Measurements from ENCODE around the gene TYRO3. TPM values are rescaled to one million over a fixed set of nuclear protein-coding genes. Genes with fewer than 3 reads are reported as not detected.

TYRO3 gene
- total RNA-seq: 9.1 TPM

DNA sequence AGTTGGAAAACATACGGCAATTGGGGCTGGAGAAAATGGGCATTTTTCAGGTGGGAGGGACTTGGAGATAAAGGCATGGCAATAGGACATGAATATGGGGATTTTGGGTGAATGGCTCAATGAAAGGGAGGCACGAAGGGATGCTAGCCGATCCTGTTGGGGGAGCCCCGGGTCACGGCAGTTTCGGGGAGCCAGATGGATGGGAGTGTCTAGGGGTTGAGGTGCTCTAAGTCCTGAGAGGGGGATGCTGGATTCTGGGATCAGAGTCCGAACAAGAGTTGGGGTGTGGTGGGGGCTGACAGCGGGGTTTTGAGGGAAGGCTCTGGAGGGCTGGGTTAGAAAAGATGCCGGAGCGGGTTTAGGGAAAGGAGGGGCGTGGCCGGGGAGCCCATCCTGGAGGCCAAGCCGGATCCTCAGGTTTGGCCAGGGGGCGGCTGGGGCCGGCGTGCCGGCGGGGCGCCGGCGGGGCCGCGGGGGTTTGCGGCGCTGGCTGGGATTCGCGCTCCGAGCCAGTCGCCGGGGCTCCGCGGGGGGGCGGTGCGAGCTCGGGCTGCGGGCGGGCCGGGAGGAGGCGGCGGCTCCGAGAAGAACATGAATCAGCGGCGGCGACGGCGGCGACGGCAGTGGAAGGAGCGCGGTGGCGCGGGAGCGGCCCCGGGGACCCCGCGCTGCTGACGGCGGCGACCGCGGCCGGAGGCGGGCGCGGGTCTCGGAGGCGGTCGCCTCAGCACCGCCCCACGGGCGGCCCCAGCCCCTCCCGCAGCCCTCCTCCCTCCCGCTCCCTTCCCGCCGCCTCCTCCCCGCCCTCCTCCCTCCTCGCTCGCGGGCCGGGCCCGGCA is at the start of gene TYRO3:
Gene TYRO3 (plus strand): TSS at position 813 of the 839 bp plus-strand sequence. CDS start 46 bp downstream, outside the sequence.
- DNase-seq (ENCODE audit: low spot score): peak; percentile 46

DNA sequence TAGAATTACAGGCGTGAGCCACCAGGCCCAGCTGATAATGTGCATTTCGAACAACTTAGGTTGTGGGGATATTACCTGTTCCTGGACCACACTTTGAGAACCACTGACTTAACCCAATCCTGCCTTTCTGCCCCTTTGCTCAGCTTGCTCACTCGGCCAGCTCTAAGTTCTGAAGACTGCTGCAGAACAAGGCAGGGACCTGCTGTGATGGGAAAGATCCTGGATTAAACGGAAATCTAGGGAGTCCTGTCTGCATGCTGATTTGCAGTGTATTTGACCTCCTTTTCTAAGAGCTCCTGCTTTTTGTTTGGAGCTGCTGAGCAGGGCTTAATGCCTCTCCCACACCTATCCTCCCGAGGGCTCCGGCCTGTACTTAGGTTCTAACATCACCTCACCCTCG is 48.3 kb upstream of the TYRO3 start:
- DNase-seq (ENCODE audit: low spot score): no peak

DNA sequence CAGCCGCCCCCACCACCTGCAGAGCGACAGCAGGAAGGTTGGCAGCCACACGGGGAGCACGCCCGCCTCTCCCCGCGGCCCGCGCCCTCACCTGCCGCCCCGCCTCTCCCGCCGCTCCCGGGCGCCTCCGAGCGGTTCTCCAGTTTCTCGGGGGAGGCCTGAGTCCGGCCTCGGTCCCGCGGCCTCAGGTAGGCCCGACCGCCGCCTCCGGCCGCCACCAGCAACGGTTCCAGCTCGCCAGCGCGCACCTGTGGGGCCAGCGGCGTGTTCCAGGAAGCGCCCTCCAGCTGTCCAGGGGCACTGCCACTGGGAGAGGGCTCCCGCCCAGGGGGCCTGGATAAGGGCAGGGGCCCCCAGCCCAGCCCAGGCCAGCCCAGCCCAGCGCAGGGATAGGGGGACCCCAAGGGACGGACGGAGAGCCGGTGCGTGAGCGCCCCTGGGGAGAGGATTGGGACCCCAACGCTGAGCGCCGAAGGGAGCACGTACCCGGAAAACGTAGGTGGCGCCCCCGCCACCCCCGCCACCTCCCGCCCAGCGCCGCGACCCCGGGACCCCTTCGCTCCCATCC is 47.6 kb upstream of the TYRO3 start:
- no peak for DNase-seq (ENCODE audit: low spot score)

DNA sequence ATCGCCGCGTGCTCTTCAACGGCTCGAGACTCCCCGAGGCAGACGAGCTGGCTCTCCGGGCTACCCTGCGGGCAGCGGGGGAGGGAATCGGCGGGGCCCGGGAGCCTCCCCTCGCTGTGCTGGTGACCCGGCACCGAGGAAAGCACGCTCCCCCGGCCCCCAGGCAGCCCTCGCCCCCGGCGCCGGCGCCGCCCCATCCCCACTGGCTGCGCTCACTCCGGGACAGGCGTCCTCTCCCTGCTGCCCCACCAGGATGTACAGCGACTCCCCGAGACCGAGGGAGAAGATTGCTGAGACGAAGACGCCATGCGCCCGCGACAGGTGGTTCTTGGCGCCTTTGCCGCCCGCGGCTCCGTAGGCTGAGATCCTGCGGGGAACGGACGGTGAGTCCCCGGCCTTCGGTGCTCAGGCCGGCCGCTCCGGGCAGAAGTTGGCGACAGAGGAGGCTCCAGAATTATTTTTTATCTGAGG is 47.1 kb upstream of the TYRO3 start:
- DNase-seq (ENCODE audit: low spot score): no peak

DNA sequence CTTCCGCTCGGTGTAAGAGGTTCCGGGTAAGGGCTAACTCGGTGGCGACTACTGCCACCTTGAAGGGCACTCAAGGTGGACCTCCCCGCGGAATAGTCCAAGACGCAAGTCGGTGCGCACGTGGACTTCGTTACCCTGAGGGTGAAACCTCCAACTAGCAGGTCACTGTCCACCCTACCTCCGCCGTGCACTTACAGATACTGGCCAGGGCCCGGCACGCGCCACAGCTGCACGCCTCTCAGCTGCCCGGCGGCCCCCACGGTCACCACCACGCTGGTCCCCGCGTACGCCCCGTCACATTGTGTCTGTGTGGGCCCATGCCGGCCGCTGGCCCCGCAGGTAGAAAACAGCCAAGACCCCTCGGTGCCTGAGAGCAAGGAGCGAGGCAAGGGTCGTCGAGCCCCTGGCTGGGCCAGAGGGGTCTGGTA is 46.5 kb upstream of the TYRO3 start:
- no peak for DNase-seq (ENCODE audit: low spot score)

DNA sequence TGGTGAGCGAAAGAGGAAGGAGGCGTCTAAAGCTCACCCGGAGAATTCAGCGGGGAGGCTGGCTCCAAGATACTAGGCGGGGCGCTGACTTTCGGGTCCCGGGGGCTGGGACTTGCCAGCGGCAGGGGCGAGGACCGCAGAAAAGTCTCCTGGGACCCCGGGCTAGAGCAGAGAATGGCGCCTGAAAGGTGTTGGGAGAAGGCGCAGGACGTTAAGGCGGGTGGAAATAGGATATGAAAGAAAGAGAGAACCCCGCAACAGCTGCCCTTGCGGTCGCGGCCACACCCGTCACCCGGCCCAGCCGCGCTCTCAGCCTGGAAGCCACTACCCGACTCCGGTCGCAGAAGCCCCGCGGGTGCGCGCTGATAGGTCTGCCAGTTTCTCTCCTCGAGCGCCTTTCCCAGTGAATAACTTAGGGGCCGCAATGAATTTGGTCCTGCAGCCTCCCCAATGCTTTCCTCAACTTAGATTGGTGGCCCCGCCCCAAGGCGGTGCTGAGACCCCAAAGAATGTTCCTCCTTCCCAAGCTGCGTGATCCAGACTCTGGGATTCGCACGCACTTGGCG is 46.0 kb upstream of the TYRO3 start:
- DNase-seq (ENCODE audit: low spot score): no peak

DNA sequence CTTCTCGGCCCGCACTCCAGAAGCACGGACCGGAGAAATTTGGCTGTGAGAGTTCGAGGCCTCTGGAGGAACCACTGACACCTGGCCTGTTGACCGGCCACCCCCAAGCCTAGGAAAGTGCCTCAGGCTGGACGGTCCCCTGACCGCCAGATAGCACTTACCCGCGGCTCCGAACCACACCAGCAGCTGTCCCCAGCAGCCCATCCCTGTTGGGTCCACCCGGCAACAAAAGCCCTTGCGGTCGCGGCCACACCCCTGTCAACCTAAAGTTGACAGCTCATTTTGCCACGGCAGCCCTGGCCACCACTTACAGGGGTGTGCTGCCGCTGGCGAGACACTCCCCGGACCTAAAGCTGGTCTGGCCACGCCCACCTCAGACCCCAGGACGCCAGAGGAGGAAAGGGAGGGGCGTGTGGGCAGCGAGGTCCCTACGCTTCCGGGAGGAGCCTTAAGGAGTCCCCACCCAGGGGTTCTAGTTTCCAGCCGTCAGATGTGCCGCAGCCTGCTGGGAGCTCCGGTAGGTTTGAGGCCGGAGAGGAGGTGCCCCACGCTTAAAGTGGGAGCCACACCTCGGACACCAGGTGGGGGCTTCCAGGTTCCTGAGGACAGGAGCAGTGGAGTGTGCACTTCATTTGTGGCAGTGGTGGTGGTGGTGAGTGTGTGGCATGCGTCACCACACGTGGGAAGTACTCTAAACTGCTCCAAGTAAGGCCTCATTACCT is 45.3 kb upstream of the TYRO3 start, which contains the start of gene LTK:
Gene LTK (minus strand): TSS at position 322 of the 722 bp plus-strand sequence. CDS start 118 bp downstream, at position 204.
- no peak for DNase-seq (ENCODE audit: low spot score)

DNA sequence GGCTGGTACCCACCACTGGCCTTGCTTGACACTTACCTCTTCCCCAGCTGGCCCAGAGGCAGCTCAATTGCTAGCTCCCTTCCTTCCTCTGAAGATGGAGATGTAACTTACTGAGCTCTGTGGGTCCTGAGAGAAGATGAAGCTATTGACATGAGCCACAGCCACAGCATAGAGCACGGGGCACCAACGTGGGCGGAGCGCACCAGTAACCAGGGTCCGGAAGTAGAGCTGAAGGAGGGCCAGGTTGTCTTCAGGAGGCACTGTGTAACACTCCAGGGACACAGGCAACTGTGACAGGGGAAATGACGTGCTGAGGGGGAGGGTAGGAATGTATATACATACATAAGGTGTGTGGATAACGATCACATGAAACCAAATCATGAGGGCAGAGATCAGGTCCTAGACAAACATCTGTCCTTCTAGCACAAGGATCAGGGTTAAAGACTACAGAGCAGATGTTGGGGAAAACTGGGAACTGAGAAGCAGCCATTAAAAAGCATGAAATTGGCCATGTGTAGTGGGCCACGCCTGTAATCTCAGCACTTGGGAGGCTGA is 41.0 kb upstream of the TYRO3 start:
- DNase-seq (ENCODE audit: low spot score): no peak

DNA sequence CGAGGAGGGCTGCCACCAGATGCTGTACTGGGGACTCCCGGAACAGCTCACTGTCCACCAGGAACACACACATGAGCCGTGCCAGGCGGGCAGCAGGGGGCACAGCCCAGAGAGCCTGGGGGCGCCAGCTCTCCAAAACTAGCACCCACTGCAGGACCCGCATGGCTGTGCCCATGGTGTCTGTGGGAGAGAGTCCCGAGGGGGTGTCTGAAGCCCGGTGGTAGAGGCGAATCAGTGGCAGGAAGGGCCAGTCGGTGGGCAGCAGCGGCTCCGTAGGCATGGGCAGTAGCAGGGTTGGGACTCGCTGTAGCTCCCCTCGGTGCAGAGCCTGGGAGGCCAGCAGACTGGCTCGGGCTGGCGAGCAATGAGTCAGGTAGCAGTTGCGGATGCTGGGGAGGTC is 38.4 kb upstream of the TYRO3 start:
- DNase-seq (ENCODE audit: low spot score): no peak

DNA sequence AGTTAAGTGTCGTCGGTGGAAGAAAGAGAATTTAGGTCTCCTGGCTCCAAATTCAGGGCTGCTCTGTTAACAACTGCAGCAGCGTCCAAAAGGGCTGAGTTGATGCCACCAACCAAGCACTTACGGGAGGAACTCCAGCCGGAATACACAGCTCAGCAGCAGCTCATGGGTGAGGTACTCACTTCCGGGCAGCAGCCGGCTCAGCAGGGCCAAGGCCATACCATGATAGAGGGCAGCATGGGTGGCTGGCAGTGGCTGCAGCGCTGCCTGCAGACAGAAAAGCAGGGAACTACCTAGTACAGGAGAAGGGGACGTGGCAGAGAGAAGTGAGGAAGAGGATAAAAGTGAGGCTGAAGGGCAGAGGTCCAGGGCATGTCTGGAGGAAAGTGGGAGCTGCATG is 37.4 kb upstream of the TYRO3 start:
- no peak for DNase-seq (ENCODE audit: low spot score)

DNA sequence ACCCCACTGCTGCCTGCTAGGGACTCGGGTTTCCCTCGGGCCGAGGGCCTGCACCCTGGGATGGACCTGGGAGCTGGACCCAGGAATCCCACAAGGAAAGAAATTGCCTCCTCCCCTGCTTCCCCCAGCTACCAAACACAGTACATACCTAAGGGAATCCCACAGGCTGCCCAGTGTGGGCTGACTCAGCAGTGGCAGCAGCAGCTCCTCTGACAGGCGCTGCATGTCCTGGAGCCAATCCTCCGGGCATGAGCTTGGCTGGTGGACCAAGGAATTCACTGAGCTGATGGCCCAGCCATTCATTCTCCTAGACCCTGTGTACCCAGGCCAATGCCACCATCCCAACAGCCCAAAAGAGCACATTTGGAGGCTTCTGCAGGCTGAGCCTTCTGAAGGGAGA is 35.9 kb upstream of the TYRO3 start:
- DNase-seq (ENCODE audit: low spot score): no peak

DNA sequence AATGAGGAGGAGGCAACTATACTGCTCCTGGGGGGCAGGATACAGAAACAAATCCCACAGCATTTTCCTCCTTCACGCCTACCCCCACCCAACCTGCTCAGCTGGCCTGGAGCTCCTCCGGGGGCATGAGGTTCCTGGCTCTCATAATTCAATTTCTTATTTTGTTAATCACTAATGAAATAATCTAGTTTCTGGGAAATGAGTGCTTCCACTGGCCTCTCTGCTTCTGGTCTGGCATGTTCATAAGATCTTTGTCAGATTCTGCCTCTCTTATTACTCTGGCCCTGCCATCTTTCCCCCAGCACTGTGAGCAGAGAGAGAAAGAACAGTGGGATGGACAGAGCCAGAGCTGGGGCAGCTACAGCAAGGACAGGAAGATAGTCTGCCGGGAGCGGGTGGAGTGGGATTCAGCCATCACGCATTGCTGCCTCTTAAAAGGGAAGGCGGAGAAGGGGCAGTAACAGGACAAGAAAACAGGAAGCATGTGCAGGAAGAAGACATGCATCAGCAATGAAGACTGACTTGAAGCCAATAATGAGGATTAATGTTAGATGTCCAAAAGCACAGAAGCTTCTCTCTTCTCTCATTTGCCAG is 28.6 kb upstream of the TYRO3 start:
- no peak for DNase-seq (ENCODE audit: low spot score)

DNA sequence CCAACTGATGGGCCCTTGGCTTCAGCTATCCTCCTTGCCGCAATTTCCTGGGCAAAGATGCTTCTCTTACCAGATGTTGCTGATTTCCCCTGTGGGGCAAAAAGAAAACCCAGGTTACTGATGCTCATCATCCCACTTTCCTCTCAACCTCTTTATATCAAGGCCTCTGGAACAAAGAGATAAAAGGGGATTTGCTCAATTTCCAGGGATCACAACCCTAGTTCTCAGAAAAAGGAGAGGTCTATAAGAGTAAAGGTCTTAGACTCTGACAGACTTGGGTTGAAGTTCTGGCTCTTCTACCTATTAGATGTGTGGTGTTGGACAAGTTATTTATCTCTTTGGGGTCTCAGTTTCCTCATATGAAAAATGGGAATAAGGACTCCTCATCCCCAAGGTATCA is 23.5 kb upstream of the TYRO3 start:
- no peak for DNase-seq (ENCODE audit: low spot score)

DNA sequence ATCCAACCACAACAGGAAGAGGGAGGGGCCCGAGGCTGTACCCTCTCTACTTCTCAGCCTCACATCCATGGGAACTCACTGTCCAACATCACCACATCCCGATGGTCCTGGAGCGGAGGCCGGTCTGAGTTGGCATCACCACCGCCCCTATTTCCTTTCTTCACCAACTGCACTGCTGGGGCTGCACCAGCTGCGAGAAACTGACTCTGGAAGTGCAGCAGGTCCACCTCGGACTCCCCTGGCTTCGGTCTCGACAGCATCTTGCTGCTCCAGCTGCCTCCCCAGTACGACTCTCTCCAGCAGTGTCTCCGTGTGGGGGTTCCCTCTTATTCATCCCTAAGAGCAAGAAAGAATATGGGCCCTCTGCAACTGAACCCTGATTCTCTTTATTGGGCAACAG is 22.1 kb upstream of the TYRO3 start:
- DNase-seq (ENCODE audit: low spot score): no peak

DNA sequence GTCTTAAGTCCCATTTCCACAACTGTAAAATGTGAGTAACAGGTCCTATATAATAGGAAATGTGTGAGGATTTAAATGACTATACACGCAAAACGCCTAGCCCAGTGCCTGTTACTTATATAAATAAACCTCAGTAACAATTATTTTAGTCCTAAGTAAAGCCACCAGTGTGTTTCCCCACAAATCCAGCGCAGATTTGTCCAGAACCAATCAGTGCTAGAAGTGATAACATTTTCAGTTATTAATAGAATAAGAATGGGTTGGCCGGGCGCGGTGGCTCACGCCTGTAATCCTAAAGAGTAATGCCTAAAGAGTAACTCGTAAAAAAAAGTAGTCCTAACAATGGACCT is 15.5 kb upstream of the TYRO3 start:
- DNase-seq (ENCODE audit: low spot score): no peak

DNA sequence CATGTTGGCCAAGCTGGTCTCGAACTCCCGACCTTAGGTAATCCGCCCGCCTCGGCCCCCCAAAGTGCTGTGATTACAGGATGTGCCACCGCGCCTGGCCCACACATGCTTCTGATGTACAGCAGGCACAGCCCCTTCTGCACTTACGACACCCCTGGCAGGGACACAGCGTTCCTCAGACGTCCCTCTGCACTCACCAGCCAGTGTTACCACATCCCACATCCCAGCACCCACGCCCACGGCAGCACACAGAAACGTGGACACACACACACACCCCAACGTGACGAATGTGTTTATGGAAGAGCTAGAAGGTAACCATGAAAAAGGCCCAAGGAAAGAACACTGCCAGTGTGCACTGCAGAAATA is 14.4 kb upstream of the TYRO3 start:
- DNase-seq (ENCODE audit: low spot score): no peak

DNA sequence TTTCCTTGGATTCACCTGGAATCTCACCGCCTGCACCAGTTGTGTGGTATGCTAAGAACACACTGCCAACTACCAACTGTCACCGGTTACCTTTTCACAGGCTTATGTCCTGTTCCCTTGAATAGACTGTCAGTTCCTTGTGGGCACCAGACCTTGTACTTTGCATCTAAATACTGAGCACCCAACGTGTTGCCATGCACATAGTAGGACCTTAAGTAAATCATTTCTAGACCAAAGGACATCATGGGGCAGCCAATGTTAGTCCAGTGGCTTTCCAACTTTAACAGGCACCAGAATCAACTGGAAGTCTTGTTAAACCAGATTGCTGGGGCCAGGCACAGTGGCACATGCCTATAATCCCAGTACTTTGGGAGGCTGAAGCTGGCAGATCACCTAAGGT is 13.8 kb upstream of the TYRO3 start:
- no peak for DNase-seq (ENCODE audit: low spot score)

DNA sequence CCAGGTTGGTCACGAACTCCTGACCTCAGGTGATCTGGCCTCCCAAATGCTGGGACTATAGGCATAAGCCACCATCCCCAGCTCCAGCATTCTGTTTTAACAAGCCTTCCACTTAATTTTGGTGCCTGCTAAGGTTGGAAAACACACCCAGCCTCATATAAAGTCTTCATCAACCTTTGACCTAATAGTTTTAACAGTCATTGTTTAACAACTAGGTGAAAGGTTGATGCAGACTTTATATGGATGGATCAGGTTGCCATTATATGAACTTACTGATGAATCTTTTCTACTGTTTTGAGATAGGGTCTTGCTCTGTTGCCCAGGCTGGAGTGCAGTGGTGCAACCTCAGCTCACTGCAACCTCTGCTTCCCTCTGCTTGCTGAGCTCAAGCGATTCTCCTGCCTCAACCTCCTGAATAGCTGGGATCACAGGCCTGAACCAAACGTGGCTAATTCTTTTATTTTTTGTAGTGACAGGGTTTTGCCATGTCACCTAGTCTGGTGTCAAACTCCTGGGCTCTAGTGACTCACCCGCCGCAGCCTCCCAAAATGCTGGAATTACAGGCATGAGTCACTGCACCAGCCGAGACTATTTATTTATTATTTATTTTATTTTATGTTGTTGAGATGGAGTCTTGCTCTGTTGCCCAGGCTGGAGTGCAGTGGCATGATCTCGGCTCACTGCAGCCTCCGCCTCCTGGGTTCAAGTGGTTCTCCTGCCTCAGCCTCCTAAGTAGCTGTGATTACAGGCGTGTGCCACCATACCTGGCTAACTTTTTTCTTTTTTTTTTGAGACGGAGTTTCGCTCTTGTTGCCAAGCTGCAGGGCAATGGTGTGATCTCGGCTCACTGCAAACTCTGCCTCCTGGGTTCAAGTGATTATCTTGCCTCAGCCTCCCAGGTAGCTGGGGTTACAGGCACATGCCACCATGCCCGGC is 11.9 kb upstream of the TYRO3 start:
- DNase-seq (ENCODE audit: low spot score): no peak

DNA sequence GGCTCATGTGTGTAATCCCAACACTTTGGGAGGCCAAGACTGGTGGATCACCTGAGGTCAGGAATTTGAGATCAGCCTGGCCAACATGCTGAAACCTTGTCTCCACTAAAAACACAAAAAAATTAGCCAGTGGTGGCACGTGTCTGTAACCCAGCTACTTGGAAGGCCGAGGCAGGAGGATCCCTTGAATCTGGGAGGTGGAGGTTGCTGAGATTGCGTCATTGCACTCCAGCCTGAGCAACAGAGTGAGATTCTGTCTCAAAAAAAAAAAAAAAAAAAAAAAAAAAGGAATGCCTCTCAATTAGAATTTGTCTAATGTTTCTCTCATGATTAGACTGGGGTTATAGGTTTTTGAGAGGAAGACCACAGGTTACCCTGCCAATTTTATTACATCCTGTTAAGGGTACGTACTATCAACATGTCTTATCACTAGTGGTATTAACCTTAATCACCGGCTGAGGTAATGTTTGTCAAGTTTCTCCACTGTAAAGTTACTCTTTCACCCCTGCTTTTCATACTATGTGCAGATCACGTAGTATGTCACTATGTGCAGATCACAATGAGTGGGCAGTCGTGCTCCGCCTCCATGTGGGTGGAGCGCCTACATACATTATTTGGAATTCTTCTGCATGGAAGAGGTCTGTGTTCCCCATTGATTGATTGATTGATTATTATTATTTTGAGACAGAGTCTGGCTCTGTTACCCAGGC is 8.8 kb upstream of the TYRO3 start:
- DNase-seq (ENCODE audit: low spot score): no peak

DNA sequence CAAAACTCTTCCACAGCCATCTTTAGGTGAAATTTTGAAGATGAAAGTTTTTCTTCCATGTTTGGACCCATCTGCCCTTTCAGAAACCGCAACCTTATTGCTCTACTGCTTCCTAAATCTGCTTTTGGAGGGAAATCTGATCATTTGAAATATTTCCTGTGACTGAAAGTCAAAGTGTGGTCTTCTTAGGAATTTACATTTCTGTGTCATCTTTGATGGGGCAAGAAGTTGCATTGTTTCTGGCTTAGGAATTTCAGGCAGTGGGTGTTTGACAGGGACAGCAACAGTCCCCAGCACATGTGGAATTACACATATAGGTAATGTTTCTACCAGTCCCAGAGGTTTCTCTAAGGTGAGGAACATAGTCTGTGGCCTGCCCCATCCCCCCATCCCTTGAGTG is 5.3 kb upstream of the TYRO3 start:
- DNase-seq (ENCODE audit: low spot score): no peak
